H4 (cell line): Measurements from ENCODE around the gene WNK3. TPM values are rescaled to one million over a fixed set of nuclear protein-coding genes. Genes with fewer than 3 reads are reported as not detected.

ENCODE experiments used
- DNase-seq: peaks from one replicate; pipeline ENCODE4 v3.0.0-alpha.2; 2015; ENCODE audit warnings: low spot score
- total RNA-seq: library from RNA; depleted of rRNA; stranded (reverse); fragments of >200 nt; shearing (Covaris generic); gene quantifications from 2 replicates; pipeline ENCODE4 v1.2.3, GENCODE V29; 2014; rRNA removed

The WNK3 gene
- total RNA-seq, 1 experiment from 2014 or later = 0.58 TPM

GRCh38 chrX:54171091-54171490 is 186.8 kb downstream of the WNK3 start:
- no peak for DNase-seq

GRCh38 chrX:54166915-54167314 is 190.9 kb downstream of the WNK3 start:
- DNase-seq = no peak

GRCh38 chrX:54157561-54157960 is 200.3 kb downstream of the WNK3 start:
- DNase-seq = no peak

Other genes starting within 250 kb of the WNK3 start
- gene FAM120C, start 174.8 kb downstream of the WNK3 start, total RNA-seq = 8.2 and 8.4 TPM in 2 replicates
- 21.5 and 27.4 TPM in 2 replicates for gene TSR2, start 82.4 kb upstream of the WNK3 start, total RNA-seq
- gene FGD1, start 138.2 kb upstream of the WNK3 start, total RNA-seq = 2.6 and 4.1 TPM in 2 replicates
- 41.2 and 42.2 TPM in 2 replicates for gene GNL3L, start 172.2 kb upstream of the WNK3 start, total RNA-seq